ENCODE measurements around the gene BTN2A1.

- no peak for TF ChIP-seq EP300 (IDR thresholded peaks at IDR 0.05; ENCODE audit: borderline replicate concordance in 1 of 2, low read depth in 1 of 2, low read length in 1 of 2)
- TF ChIP-seq CTCF (IDR thresholded peaks at IDR 0.05): no peak
- no peak for TF ChIP-seq TAF1 (IDR thresholded peaks at IDR 0.05; ENCODE audit: borderline replicate concordance, low read depth, low read length)
- TF ChIP-seq POLR2AphosphoS5 (IDR thresholded peaks at IDR 0.05; ENCODE audit: low read depth, low read length): no peak
- no peak for TF ChIP-seq NFIC (IDR thresholded peaks at IDR 0.05; ENCODE audit: borderline replicate concordance)
- TF ChIP-seq, protein P1, sequence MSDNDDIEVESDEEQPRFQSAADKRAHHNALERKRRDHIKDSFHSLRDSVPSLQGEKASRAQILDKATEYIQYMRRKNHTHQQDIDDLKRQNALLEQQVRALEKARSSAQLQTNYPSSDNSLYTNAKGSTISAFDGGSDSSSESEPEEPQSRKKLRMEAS (IDR thresholded peaks at IDR 0.05; ENCODE audit: low read depth): no peak
- TF ChIP-seq TEAD4 (IDR thresholded peaks at IDR 0.05; ENCODE audit: borderline replicate concordance, insufficient read depth): no peak
- no peak for TF ChIP-seq YY1 (IDR thresholded peaks at IDR 0.05; ENCODE audit: low read depth)
- TF ChIP-seq SMC3 (IDR thresholded peaks at IDR 0.05; ENCODE audit: low read depth, low read length): no peak
- TF ChIP-seq, protein P2, sequence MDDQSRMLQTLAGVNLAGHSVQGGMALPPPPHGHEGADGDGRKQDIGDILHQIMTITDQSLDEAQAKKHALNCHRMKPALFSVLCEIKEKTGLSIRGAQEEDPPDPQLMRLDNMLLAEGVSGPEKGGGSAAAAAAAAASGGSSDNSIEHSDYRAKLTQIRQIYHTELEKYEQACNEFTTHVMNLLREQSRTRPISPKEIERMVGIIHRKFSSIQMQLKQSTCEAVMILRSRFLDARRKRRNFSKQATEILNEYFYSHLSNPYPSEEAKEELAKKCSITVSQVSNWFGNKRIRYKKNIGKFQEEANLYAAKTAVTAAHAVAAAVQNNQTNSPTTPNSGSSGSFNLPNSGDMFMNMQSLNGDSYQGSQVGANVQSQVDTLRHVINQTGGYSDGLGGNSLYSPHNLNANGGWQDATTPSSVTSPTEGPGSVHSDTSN (IDR thresholded peaks at IDR 0.05): no peak
- no peak for TF ChIP-seq RFX5 (IDR thresholded peaks at IDR 0.05; ENCODE audit: low read length)
- no peak for TF ChIP-seq USF1 (IDR thresholded peaks at IDR 0.05; ENCODE audit: borderline replicate concordance, low read depth)
- no peak for TF ChIP-seq TCF12 (IDR thresholded peaks at IDR 0.05)
These were observed 44.8 kb upstream of the BTN2A1 start for GRCh38 chr6:26412954-26413353.
